NCI-H774 (cell line): ENCODE results near the gene HBS1L.

Experiments used
- DNase-seq: peaks from one replicate; lab custom pipeline; 2025; lab: John Stamatoyannopoulos, UW

The HBS1L gene

DNA sequence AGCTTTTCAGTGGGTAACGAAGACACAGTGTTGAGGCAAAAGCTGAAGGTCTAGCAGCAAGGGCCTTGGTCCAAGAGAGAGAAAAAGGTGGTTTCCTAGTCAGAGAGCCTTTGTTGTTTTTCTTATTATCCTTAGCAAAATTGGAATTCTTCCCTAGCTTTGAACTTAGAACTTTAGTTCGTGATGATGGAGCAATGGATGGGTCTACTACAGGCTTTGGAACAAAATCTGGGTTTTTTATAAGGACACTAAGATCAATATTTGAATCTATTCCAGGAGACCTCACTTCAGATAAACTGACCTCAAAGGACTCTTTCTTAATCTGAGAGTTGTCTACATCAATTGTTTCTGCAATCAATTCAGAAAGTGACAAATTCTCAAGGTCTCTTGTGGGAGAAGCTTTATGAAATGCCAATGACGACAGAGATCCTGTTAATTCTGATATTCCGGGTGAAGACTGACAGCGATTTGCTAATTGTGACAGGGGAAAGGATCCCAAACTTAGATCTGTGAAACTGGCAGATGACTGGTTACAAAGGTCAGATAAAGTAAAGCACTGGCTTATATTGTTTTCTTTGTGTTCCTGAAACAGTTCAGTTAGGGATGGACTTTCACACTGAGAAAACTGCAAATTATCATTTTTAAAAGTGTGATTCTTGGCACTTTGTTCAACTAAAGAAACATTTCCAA, 17.7 kb downstream of the HBS1L start:
- DNase-seq: no peak

DNA sequence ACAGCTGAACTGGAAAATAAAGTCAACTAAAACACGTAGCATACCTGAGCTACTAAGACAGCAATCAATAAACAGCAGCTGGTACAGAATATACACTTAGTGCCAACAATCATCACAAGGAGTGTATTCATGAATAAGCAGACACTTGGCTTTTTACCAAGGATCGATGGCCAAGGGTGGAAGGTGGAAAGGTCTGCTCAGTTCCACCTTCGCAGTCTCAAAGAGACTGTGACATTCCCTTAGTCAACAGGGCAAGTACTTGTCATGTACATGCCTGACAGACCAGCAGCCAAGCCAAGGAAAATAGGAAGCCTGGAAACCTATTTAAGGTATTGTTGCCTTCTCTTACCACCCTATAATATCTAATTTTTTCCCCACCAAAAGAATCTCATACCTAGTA, 21.4 kb downstream of the HBS1L start:
- no peak for DNase-seq

DNA sequence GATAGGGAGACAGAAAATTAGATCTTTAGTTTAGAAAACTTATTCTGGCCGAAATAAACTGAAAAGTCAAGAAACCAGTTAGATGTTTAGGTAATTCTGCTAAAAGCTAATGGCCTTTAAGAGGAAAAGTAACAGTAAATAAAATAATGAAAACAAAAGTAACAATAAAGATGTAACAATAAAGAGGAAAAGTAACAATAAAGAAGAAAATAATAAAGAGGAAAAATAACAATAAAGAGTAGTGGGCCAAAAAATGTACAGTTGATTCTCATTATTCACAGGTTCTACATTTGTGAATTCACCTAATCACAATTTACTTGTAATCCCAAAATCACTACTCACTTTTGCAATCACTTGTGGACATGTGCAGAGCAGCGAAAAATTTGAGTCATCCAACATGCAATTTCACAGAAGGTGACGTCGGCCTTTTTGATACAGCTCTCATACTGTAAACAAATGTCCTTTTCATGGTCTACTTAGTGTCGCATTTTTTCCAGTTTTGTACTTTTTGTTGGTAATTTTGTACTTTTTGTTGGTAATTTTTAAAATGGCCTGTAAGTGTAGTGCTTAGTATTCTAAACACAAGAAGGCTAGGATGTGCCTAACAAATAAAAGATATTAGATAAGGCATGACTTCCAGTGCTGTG, 24.0 kb downstream of the HBS1L start:
- no peak for DNase-seq

DNA sequence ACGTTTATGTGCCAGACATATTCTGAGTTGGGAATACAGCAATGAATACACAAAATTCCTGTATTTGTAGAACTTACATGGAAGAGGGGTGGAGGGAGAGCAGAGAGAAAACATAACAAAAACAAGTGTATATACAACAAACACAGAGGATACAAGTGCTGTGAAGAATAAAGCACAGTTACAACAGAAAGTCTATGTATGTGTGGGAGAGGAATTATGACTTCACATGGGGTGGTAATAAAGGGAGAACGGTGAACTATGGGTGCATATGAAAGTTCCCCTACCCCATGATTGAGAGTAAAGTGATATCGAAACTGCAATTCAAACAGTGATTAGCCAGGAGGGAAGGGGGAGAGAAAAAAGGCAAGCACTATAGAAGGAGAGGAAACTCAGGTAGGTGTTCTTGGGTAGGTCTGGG, 24.6 kb downstream of the HBS1L start:
- no peak for DNase-seq

DNA sequence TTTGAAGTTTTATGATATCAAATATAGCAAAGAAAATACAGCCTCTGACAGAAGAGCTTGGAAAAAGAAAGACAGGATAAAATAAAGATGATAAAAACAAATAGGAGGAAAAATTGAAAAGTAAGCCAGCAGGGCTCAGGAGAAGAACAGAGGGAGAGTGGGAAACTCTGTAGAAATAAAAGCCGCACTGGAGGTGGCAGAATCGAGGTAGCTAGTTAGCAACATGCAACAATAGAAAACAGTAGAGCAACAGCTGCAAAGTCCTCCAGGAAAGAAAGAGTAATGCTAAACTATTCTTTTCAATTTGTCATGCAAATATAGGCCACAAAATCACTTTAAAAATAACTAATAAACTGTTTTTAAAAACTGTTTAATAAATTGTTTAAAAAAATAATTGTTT, 28.8 kb downstream of the HBS1L start:
- no peak for DNase-seq

DNA sequence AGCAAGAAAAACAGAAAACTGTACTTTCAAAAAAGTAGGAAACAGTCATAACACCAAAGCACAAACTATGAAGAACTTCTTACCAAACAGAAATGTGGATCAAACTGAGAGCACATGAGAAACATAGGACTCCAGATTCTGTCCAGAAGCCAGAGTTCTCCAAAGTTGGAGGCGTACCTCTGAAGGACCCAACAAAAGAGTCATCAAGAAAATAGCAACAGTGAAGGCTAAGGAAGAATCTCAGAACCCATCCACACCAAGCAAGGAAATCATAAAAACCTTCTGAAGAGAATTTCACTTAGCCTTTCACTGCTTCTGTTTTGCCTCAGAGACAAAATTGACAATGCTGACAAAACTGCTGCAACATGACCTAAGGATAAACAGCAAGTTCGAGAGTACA, 29.4 kb downstream of the HBS1L start:
- DNase-seq: no peak

DNA sequence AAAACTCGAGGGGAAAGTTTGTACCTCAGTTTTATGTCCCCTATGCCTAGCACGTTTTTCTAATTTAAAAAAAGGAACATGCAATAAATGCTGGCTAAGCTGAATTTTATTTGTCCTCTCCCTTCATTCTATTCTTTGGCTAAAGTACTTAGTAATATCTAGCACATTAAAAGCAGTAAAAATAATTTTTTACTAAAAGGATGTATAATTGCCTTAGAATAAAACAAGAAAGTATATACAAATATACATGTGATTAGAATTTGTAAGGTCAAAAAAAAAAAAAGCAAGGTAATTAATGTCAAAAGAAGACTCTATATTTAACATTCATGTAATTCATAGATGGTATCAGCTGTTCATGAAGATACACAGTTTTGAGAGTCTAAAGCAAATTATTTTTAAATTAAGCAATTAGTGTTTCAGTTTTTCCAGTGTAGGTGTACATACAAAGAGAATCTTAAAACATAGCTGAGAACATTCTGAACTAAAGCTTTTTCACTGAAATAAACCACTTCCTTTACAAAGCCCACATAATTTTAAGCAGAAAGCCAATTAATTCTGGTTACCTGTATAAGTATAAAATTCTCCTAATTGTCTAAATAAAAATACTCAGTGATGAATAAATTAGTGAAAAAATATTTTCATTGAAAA, 32.4 kb downstream of the HBS1L start:
- DNase-seq: no peak

DNA sequence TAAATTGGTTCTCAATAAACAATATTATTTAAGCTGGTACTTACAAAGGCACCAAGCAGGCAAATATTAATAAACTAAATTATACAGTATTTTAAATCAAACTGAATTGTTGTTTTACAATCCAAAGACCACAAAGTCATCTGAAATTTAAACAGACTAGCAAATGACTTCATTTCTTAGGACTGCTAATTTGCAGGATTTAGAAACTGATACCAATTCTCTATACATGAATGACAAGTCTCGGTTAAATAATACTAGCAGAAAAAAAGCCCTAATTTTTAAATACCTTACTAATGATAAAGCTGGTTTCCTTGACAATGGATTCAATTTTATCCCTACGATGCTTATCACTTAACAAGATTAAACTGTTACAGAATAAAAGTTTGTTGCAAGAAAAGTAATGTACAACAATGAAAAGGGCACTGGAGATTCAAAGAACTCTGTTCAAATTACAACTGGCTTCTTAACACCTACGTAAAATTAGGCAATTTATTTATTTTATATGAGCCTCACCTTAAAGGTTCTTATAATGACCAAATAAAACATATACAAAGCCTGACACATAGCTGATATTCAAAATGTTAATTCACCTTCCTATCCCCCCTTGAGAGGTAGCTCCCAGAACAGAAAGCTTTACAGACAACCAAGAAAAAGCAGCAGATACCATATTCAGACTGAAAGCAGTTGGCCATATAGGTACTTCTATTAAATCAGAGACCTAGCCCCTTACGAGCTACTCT, 33.1 kb downstream of the HBS1L start:
- no peak for DNase-seq

DNA sequence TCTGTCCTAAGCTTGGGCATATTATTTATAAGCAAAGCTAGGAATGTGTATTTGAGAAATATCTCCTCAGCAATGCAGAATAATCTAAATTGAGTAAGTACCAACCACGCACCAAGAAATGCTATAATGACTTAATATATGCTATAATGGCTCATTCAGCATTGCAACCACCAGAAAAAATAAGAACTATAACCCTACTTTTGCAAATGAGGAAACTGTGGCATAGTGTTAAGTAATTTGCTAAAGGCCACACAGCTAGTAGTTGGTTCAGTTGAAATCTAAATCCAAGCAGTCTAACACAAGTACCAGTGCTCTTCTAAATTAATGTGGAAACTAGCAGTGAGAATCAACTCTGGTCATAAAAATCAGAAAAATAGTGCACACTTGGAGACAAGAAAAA, 35.7 kb downstream of the HBS1L start:
- no peak for DNase-seq

DNA sequence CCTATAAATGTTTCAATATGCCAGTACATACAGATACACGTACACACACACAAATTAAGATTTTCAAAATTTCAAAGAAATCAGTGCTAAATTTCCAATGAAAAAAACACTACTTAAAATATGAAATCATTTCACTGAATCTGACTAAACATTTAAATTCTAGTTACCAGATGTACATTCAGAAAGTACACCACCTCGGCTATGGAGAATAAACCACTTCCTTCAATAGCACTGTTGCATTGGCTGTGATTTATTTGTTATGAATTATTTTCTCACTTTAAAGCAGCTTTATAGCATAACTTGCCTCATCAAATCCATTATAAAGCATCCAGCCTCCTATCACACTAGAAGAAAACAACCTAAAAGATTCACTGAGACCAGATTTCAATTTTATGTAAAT, 36.6 kb downstream of the HBS1L start:
- DNase-seq: no peak

DNA sequence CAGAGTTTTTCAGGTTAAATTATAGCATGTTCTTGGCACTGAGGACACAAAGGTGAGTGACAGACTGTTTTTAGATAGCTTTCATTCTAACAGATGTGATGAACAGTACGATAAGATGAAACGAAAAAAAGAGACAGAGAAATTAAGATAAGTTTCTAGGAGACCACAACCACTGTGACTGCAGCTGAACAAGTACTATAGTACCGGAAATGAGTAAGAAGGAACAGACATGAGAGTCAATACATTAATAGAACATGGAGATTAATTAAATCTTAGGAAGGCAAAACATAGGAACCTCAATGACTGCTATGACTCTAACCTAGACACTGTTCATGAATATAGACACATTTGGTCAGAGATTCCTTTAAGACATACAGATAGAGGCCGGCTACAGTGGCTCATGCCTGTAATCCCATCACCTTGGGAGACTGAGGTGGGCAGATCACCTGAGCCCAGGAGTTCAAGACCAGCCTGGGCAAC, 40.2 kb downstream of the HBS1L start:
- no peak for DNase-seq

DNA sequence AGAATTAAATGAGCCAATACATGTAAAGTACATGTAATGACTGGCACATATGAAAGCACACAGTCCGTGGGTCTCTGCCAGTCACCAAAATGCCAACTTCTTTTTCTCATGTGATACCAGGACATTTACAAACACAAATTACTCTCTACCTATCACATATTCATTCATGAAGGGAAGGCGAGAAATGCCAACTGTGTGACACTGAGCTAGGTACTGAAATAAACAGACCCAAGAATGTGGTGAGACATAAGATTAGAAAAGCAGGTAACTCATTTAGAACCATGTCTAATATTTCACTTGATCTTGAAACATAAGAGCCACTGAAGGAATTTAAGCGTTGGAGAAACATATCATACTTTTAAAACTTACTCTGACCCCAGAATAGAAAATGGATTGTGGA, 41.4 kb downstream of the HBS1L start:
- DNase-seq: no peak

DNA sequence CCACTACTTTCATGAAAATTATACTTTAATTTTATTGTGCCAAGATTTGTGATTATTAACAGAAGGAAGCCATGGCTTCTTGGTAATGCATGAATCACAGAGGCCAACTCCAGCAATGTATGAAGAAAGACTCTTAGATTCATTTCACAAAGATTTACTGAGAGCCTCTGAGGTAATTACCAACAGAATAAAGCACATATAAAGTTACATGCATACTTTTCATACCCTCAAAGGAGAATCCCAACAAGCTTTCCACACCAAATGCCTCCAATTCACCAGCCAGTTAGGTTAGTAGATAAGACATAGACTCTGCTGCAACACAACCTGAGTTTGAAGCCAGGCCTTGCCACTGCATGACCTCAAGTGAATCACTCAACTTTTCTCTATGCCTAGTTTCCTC, 41.9 kb downstream of the HBS1L start:
- no peak for DNase-seq

DNA sequence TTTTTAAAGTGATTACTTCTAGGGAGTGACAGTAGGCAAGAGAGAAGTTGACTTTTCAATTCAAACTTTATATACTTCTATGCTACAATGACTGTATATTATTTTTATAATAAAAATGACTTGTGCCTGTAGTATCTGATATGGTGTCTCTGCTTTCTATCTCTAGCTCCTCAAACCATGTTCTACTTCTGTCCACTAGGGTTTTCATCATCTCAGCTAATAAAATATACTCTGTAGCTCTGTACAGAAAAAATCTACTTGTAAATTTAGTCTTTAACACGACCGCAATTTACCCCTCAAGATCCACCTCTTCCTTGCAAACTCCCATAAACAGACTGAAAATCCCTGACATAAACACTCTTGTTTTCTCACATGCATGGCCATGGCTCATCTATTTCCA, 42.3 kb downstream of the HBS1L start:
- DNase-seq: no peak

DNA sequence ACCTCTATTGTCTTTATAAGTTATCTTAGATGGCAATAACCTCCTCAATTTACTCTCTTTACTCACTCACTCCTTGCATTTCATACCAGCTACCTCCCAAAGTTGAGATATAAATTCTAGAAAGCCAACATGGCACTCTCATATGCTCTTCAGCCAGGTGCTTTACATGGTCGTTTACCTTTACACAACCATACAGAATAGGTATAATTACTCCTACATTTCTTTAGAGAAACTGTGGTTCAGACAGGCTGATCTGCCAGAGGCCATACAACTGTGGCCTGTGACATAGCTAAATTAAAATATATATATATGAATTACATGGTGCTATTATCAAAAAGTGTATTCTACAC, 45.7 kb downstream of the HBS1L start:
- no peak for DNase-seq

DNA sequence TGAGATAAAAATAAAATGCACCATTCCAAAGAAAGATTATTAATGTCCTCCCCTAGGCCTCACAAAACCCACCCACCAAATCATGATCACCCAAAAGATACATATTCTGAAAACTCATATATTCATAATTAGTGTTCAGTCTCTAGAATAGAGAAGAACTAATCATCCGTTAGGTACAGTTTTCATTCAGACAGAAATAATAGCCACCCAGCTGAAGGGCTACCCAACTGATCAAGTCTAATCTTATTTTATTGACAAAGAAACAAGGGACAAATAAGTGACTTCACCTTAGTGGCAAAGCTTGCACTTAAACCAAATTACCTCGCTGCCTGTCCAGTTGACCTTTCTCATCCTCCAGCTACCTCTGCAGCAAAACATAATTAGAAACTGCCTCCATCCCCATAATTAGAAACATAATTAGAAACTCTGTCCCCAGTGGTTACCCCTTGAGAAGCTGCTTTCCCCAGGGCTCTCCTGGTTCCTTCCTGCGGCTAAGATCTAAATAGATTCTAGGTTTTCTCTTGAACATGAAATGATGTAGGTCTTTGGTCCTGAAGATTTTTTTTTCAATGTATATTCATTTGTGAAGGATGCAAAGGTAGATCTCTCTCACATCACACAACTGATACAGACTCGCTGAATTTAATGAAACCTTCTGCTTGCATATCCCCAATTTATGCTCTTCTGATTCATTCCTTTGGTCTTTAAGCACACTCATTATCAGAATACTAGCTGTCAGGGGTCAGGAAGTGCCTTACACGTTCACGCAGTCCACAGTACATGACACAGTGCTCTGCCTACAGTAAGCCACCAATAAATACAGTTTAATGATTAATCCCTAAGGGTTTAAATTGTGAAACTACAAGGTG, 46.3 kb downstream of the HBS1L start:
- DNase-seq: no peak

DNA sequence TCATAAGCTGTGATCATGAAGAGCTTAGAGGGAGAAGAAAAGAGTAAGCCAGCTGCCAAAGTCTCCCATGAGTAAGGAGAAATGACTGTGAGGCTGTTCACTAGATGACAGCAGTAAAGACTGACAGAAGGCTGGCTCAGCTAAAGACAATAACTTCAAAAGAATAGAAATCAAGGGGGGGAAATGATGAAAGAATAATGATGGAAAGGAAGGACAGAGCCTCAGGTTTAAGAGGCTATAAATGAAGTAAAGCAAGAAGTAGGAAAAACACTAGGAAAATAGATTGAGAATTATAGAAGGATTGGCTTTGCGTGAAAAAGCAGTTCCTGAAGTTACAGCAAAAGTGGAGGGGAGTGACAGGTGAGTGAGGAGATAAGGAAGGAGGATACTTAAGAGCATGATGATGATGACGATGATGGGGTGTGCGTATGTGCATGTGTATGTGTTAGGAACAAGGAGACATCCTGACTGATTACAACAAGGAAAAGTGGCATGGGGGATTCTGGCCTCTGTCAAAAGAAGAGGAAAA, 48.2 kb downstream of the HBS1L start:
- no peak for DNase-seq

DNA sequence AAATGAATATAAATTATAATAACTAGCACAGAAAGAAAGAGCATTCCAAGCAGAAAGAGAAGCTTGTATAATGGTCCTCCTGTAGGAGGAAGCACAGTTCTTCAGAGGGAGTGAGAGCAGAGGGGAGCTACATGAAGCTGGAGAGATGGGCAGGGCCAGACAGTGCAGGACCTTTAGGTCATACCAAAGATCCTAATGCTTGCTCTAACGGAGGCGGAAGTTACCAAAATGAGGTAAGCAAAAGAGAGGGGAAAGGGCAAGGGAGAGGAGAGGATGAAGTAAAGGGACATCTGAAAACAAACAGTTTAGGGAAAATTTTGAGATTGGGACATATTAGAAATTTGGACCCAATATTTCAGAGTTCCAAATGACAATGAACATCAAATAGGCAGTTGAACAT, 50.2 kb downstream of the HBS1L start:
- DNase-seq: no peak

DNA sequence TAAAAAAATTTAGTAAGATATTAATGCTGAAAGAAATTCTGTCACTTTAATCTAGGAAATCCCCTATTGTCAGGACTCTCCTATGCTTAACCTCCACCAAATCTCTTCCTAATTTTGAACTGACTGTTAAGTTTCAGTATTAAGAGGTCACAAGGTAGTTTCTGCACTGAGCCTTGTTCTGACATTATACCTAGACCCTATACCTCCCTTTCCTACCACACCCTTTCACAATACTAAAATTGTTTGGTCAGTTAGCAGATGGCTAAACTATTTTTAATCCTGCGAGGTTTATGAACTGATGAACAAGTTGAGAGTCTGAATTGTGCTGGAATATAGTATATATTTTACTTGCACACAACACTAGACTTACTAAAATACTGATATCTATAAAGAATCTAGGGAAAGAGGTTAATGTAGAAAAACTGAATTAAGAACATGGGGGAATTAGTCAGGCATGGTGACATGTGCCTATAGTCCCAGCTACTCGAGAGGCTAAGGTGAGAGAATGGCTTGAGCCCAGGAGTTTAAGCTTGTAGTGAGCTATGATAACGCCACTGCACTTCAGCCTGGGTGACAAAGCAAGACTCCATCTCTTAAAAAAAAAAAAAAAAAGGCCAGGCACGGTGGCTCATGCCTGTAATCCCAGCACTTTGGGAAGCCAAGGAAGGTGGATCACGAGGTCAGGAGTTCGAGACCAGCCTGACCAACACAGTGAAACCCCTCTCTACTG, 51.5 kb downstream of the HBS1L start:
- no peak for DNase-seq

DNA sequence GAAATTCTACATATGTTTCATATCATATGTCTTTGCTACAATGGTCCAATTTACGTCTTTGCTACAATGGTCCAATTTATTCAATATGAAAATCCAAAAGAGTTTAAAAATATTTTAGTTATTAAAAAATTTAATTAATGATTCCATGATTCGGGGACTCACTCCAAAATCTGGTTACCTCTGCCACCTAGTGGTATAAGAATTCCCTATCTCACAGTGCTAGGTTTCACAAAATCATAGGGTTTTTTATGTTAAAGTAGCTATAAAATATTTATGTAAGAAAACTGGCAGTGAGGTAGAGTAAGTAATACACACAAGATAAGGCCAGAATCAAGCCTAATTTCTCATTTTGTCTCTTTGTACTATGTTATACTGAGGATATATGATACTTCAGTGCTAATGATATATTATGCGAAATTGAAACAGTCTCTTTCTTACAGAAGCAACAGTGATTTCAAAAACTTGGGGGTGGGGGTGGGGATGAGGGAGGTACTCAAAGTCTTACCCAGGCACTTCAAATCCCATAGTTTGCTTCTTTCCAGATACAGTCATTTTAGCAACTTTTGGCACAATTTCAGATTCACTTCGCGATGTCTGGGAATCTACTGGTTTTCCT, 52.3 kb downstream of the HBS1L start:
- no peak for DNase-seq
